SK-N-SH treated with all-trans-retinoic acid at 6 μM for 48 hours (cell line): ENCODE data around the gene TPGS1.

Source experiments
- ATAC-seq: fragments of 200-7000 bp; cut with Tn5 transposase; 3 replicates; pipeline ENCODE4 v1.9.1; 2020; ENCODE audit warnings: mild to moderate bottlenecking, moderate library complexity
- ARNTL ChIP-seq: fragments of 450-650 bp; formaldehyde crosslinking; IDR thresholded peaks from 2 replicates; pipeline ENCODE4 v1.5.0; 2020; ENCODE audit warnings: low read depth, mild to moderate bottlenecking, moderate library complexity, borderline replicate concordance
- BACH2 ChIP-seq: fragments of 250-450 bp; sonication (Bioruptor Pico); IDR thresholded peaks from 2 replicates; pipeline ENCODE4 v1.9.0; 2021; ENCODE audit warnings: mild to moderate bottlenecking, borderline replicate concordance
- CSDC2 ChIP-seq: fragments of 250-450 bp; sonication (Bioruptor Pico); IDR thresholded peaks from 2 replicates; pipeline ENCODE4 v1.5.0; 2020; ENCODE audit warnings: mild to moderate bottlenecking, moderate library complexity
- ESRRG ChIP-seq: fragments of 250-450 bp; sonication (Bioruptor Pico); IDR thresholded peaks from 2 replicates; pipeline ENCODE4 v1.6.1; 2021; ENCODE audit warnings: mild to moderate bottlenecking
- GLIS3 ChIP-seq: fragments of 250-450 bp; sonication (Bioruptor Pico); IDR thresholded peaks from 2 replicates; pipeline ENCODE4 v1.5.0; 2020; ENCODE audit warnings: mild to moderate bottlenecking, moderate library complexity
- ISL1 ChIP-seq: fragments of 250-450 bp; sonication (Bioruptor Pico); IDR thresholded peaks from 2 replicates; pipeline ENCODE4 v2.1.2; 2022; ENCODE audit warnings: mild to moderate bottlenecking, moderate library complexity
- OSR1 ChIP-seq: fragments of 250-450 bp; sonication (Bioruptor Pico); IDR thresholded peaks from 2 replicates; pipeline ENCODE4 v1.8.0; 2022; ENCODE audit warnings: moderate library complexity, mild to moderate bottlenecking, inconsistent platforms
- PPARA ChIP-seq: fragments of 250-450 bp; sonication (Bioruptor Pico); IDR thresholded peaks from 2 replicates; pipeline ENCODE4 v1.5.0; 2020; ENCODE audit warnings: mild to moderate bottlenecking, borderline replicate concordance
- RARB ChIP-seq: fragments of 250-450 bp; sonication (Bioruptor Pico); IDR thresholded peaks from 2 replicates; pipeline ENCODE4 v1.8.0; 2021; ENCODE audit warnings: mild to moderate bottlenecking, moderate library complexity
- SNAI2 ChIP-seq: fragments of 250-450 bp; sonication (Bioruptor Pico); IDR thresholded peaks from 2 replicates; pipeline ENCODE4 v1.5.0; 2020; ENCODE audit warnings: mild to moderate bottlenecking, moderate library complexity
- TCF4 ChIP-seq: fragments of 250-450 bp; sonication (Bioruptor Pico); IDR thresholded peaks from 2 replicates; pipeline ENCODE4 v1.8.0; 2021; ENCODE audit warnings: mild to moderate bottlenecking, moderate library complexity, borderline replicate concordance
- TOX ChIP-seq: fragments of 250-450 bp; sonication (Bioruptor Pico); IDR thresholded peaks from 2 replicates; pipeline ENCODE4 v1.8.0; 2021; ENCODE audit warnings: mild to moderate bottlenecking, moderate library complexity, borderline replicate concordance
- ZFP3 ChIP-seq: fragments of 250-450 bp; sonication (Bioruptor Pico); IDR thresholded peaks from 2 replicates; pipeline ENCODE4 v1.5.0; 2020; ENCODE audit warnings: mild to moderate bottlenecking, moderate library complexity
- ZFP30 ChIP-seq: fragments of 450-650 bp; formaldehyde crosslinking; IDR thresholded peaks from 2 replicates; pipeline ENCODE4 v1.5.0; 2022; ENCODE audit warnings: mild to moderate bottlenecking, moderate library complexity
- ZNF565 ChIP-seq: fragments of 450-650 bp; formaldehyde crosslinking; conservative IDR thresholded peaks from 2 replicates; pipeline ENCODE4 v1.5.0; 2020; ENCODE audit warnings: low read depth, mild to moderate bottlenecking, moderate library complexity
- ZNF70 ChIP-seq: fragments of 450-650 bp; formaldehyde crosslinking; IDR thresholded peaks from 2 replicates; pipeline ENCODE4 v1.5.0; 2020; ENCODE audit warnings: mild to moderate bottlenecking, moderate library complexity
- ZNF8 ChIP-seq: fragments of 450-650 bp; formaldehyde crosslinking; IDR thresholded peaks from 2 replicates; pipeline ENCODE4 v1.5.0; 2020; ENCODE audit warnings: mild to moderate bottlenecking, moderate library complexity
- TF ChIP-seq, protein P1 (sequence below): fragments of 250-450 bp; sonication (Bioruptor Pico); IDR thresholded peaks from 2 replicates; pipeline ENCODE4 v1.5.1; 2021; ENCODE audit warnings: mild to moderate bottlenecking, moderate library complexity
- TF ChIP-seq, protein P2 (sequence below): fragments of 250-450 bp; sonication (Bioruptor Pico); IDR thresholded peaks from 2 replicates; pipeline ENCODE4 v1.5.0; 2020; ENCODE audit warnings: mild to moderate bottlenecking, moderate library complexity
- TF ChIP-seq, protein P3 (sequence below): fragments of 250-450 bp; sonication (Bioruptor Pico); IDR thresholded peaks from 2 replicates; pipeline ENCODE4 v1.8.0; 2020; ENCODE audit warnings: mild to moderate bottlenecking, moderate library complexity, borderline replicate concordance

The TPGS1 gene

DNA sequence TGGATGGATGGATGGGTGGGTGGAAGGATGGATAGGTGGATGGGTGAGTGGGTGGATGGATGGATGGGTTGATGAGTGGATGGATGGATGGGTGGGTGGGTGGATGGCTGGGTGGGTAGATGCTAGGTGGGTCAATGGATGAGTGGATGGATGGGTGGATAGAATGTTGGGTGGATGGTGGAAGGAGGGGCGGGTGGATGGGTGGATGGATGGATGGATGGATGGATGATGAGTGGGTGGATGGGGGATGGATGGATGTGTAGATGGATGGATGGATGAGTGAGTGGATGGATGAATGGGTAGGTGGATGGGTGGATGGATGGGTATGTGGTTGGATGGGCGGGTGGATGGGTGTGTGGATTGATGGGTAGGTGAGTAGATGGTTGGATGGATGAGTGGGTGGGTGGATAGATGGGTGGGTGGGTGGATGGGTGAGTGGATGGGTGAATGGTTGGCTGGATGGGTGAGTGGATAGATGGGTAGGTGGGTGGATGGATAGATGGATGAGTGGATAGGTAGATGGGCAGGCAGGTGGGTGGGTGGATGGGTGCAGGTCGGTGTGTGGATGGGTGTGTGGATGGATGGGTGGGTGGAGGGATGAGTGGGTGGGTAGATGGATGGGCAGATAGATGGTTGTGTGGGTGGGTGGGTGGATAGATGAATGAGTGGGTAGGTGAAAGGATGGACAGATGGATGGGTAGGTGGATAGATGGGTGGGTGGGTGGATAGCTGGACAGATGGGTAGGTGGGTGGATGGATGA lies 42.1 kb upstream of the TPGS1 start:
- no peak for ATAC-seq
- TF ChIP-seq BACH2 (no peak), PPARA (CRISPR knock-in tag) (no peak), TCF4 (no peak), SNAI2 (CRISPR knock-in tag) (no peak), ZFP30 (no peak), CSDC2 (CRISPR knock-in tag) (no peak), ZFP3 (CRISPR knock-in tag) (no peak)
- TF ChIP-seq, protein P1, sequence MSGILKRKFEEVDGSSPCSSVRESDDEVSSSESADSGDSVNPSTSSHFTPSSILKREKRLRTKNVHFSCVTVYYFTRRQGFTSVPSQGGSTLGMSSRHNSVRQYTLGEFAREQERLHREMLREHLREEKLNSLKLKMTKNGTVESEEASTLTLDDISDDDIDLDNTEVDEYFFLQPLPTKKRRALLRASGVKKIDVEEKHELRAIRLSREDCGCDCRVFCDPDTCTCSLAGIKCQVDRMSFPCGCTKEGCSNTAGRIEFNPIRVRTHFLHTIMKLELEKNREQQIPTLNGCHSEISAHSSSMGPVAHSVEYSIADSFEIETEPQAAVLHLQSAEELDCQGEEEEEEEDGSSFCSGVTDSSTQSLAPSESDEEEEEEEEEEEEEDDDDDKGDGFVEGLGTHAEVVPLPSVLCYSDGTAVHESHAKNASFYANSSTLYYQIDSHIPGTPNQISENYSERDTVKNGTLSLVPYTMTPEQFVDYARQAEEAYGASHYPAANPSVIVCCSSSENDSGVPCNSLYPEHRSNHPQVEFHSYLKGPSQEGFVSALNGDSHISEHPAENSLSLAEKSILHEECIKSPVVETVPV (CRISPR knock-in tag), result no peak

DNA sequence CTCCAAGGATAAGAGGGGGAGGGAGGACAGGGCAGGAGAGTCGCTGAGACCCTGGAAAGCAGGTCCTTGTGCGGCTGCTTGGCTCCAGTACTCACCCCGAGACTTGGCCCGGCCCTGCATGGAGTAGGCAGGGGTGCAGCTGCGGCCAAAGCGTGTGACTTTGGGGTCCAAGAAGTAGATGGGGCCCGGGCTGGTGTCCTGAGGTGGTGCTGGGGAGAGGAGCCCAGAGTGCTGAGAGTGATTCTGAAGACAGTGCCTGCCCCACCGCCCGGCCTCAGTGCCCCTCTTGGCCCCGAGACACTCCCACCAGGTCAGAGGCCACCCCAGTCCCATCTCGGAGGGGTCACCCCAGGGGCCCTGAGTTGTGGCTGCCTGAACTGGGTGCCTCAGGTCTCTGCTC lies 39.7 kb upstream of the TPGS1 start:
- ATAC-seq, result no peak
- no peak for TF ChIP-seq ZNF8 (CRISPR knock-in tag)
- no peak for TF ChIP-seq OSR1
- no peak for TF ChIP-seq TCF4
- TF ChIP-seq TOX, result no peak
- TF ChIP-seq ISL1 (CRISPR knock-in tag), result no peak
- TF ChIP-seq ARNTL, result no peak
- TF ChIP-seq, protein P2, sequence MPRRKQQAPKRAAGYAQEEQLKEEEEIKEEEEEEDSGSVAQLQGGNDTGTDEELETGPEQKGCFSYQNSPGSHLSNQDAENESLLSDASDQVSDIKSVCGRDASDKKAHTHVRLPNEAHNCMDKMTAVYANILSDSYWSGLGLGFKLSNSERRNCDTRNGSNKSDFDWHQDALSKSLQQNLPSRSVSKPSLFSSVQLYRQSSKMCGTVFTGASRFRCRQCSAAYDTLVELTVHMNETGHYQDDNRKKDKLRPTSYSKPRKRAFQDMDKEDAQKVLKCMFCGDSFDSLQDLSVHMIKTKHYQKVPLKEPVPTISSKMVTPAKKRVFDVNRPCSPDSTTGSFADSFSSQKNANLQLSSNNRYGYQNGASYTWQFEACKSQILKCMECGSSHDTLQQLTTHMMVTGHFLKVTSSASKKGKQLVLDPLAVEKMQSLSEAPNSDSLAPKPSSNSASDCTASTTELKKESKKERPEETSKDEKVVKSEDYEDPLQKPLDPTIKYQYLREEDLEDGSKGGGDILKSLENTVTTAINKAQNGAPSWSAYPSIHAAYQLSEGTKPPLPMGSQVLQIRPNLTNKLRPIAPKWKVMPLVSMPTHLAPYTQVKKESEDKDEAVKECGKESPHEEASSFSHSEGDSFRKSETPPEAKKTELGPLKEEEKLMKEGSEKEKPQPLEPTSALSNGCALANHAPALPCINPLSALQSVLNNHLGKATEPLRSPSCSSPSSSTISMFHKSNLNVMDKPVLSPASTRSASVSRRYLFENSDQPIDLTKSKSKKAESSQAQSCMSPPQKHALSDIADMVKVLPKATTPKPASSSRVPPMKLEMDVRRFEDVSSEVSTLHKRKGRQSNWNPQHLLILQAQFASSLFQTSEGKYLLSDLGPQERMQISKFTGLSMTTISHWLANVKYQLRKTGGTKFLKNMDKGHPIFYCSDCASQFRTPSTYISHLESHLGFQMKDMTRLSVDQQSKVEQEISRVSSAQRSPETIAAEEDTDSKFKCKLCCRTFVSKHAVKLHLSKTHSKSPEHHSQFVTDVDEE (CRISPR knock-in tag), result no peak
- TF ChIP-seq ZFP30, result no peak
- TF ChIP-seq ESRRG (CRISPR knock-in tag), result no peak
- TF ChIP-seq ZNF565, result no peak
- TF ChIP-seq RARB (CRISPR knock-in tag), result no peak
- no peak for TF ChIP-seq BACH2
- TF ChIP-seq ZNF70, result no peak
- no peak for TF ChIP-seq GLIS3 (CRISPR knock-in tag)
- TF ChIP-seq, all 23 proteins: peak for 0

DNA sequence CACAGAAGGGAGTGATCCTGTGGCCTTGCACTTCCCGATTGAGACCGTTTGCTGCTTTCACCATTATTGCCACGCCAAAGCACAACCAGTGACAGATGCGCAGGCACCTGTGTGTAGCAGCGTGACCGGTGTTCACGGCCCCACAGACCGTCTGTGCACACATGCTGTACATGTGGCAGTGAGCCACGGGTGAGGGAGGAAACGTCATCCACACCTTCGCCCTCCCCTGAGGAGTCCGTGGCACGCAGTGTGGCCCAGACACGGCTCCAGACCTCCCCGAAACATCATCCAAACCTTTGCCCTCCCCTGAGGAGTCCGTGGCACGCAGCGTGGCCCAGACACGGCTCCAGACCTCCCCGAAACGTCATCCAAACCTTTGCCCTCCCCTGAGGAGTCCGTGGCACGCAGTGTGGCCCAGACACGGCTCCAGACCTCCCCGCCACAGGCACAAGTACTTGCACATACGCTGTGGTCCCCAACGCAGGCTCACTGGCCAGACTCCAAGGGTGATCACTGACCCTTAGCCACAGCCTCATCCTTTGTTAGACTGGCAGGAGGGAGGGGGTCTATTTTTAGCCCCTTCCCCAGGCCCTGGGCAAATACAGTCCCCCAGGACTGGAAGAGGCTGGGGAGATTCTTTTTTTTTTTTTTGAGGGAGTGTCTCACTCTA lies 38.6 kb upstream of the TPGS1 start:
- ATAC-seq, result no peak
- TF ChIP-seq, protein P2 (CRISPR knock-in tag), result no peak
- TF ChIP-seq SNAI2 (CRISPR knock-in tag), result no peak
- TF ChIP-seq, protein P3, sequence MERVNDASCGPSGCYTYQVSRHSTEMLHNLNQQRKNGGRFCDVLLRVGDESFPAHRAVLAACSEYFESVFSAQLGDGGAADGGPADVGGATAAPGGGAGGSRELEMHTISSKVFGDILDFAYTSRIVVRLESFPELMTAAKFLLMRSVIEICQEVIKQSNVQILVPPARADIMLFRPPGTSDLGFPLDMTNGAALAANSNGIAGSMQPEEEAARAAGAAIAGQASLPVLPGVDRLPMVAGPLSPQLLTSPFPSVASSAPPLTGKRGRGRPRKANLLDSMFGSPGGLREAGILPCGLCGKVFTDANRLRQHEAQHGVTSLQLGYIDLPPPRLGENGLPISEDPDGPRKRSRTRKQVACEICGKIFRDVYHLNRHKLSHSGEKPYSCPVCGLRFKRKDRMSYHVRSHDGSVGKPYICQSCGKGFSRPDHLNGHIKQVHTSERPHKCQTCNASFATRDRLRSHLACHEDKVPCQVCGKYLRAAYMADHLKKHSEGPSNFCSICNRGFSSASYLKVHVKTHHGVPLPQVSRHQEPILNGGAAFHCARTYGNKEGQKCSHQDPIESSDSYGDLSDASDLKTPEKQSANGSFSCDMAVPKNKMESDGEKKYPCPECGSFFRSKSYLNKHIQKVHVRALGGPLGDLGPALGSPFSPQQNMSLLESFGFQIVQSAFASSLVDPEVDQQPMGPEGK (CRISPR knock-in tag), result no peak
- no peak for TF ChIP-seq ISL1 (CRISPR knock-in tag)
- TF ChIP-seq, protein P1 (CRISPR knock-in tag), result no peak
- TF ChIP-seq CSDC2 (CRISPR knock-in tag), result no peak
- TF ChIP-seq ESRRG (CRISPR knock-in tag), result no peak
